CD14-positive monocyte (primary cell): Measurements from ENCODE around the gene ATAD2B. TPM values are rescaled to one million over a fixed set of nuclear protein-coding genes. Genes with fewer than 3 reads are reported as not detected.

Source experiments
- DNase-seq, 3 donors: peaks; one replicate each; pipeline ENCODE4 v3.0.0-alpha.2; 2011 to 2022
- H2AFZ ChIP-seq: 2 replicates; pipeline ENCODE4 v1.6.0; 2012; ENCODE audit warnings: mild to moderate bottlenecking, low read depth, low read length, inconsistent platforms; ENCODE audit not compliant: insufficient read depth, poor library complexity, severe bottlenecking
- H3K27ac ChIP-seq, 2 donors: 1 replicate in 1 of 2; 2 replicates in 1 of 2; pipeline ENCODE4 v1.5.1; 2012 to 2013; ENCODE audit warnings: low read length in 2 of 2, control low read depth in 1 of 2, inconsistent platforms in 1 of 2, low read depth in 1 of 2, mild to moderate bottlenecking in 1 of 2
- H3K27me3 ChIP-seq, 2 donors: one replicate each; pipeline versions ENCODE4 v1.6.0 to v1.6.1; 2011 to 2013; ENCODE audit warnings: low read length in 2 of 2; ENCODE audit not compliant: control insufficient read depth in 2 of 2, insufficient read depth in 2 of 2
- H3K36me3 ChIP-seq, 2 donors: replicated peaks in 1 of 2; 1 replicate in 1 of 2; 2 replicates in 1 of 2; pipeline versions ENCODE4 v1.5.1 to v1.6.1; 2012 to 2013; ENCODE audit warnings: low read length in 2 of 2, control low read depth in 1 of 2, inconsistent platforms in 1 of 2, mild to moderate bottlenecking in 1 of 2; ENCODE audit not compliant: insufficient read depth in 2 of 2, control insufficient read depth in 1 of 2
- H3K4me1 ChIP-seq, 2 donors: 1 replicate in 1 of 2; 2 replicates in 1 of 2; pipeline versions ENCODE4 v1.5.1 to v1.6.1; 2012 to 2013; ENCODE audit warnings: low read length in 2 of 2, control low read depth in 1 of 2, inconsistent platforms in 1 of 2, mild to moderate bottlenecking in 1 of 2, moderate library complexity in 1 of 2; ENCODE audit not compliant: insufficient read depth in 2 of 2, control insufficient read depth in 1 of 2
- H3K4me2 ChIP-seq: replicated peaks from 2 replicates; pipeline ENCODE3; 2012; ENCODE audit warnings: low read length, moderate library complexity, mild to moderate bottlenecking; ENCODE audit not compliant: poor library complexity, severe bottlenecking; ENCODE audit errors: extremely low read depth
- H3K4me3 ChIP-seq, 3 experiments: fragments of 200-600 bp in 1 of 3; sonication (generic) in 1 of 3; replicated peaks in 1 of 3; 1 replicate in 2 of 3; 2 replicates in 1 of 3; pipeline ENCODE4 v1.5.1; 2011 to 2013; ENCODE audit warnings: low read length in 3 of 3, mild to moderate bottlenecking in 3 of 3, control low read depth in 2 of 3, low read depth in 2 of 3, inconsistent platforms in 1 of 3, moderate library complexity in 1 of 3
- H3K79me2 ChIP-seq: 2 replicates; pipeline ENCODE4 v1.6.0; 2012; ENCODE audit warnings: mild to moderate bottlenecking, control low read depth, inconsistent platforms, low read length, moderate library complexity; ENCODE audit not compliant: insufficient read depth
- H3K9ac ChIP-seq: 2 replicates; pipeline ENCODE4 v1.6.0; 2017; ENCODE audit warnings: low read length, mild to moderate bottlenecking; ENCODE audit not compliant: insufficient read depth, poor library complexity, severe bottlenecking
- H3K9me3 ChIP-seq, 2 donors: replicated peaks in 1 of 2; 1 replicate in 1 of 2; 2 replicates in 1 of 2; pipeline versions ENCODE4 v1.5.1 to v1.6.1; 2012 to 2013; ENCODE audit warnings: low read length in 2 of 2, control low read depth in 1 of 2; ENCODE audit not compliant: control insufficient read depth in 1 of 2, insufficient read depth in 1 of 2
- H4K20me1 ChIP-seq: 2 replicates; pipeline ENCODE4 v1.6.0; 2012; ENCODE audit warnings: mild to moderate bottlenecking, low read length, control low read depth, moderate library complexity; ENCODE audit not compliant: insufficient read depth
- H3K27ac Mint-ChIP-seq, 7 donors: one replicate each; pipeline ENCODE4 v1.8.0; 2020; ENCODE audit warnings: mild to moderate bottlenecking in 7 of 7, mixed read lengths in 7 of 7, moderate library complexity in 6 of 7, inconsistent platforms in 2 of 7
- H3K27me3 Mint-ChIP-seq, 3 donors: one replicate each; pipeline ENCODE4 v1.8.0; 2021 to 2022; ENCODE audit warnings: low read depth in 3 of 3, mild to moderate bottlenecking in 3 of 3, mixed read lengths in 3 of 3, moderate library complexity in 3 of 3, inconsistent platforms in 1 of 3
- H3K36me3 Mint-ChIP-seq, 2 donors: one replicate each; pipeline ENCODE4 v1.8.0; 2020; ENCODE audit warnings: mixed read lengths in 2 of 2, inconsistent platforms in 1 of 2, mild to moderate bottlenecking in 1 of 2
- H3K4me1 Mint-ChIP-seq: one replicate; pipeline ENCODE4 v1.8.0; 2020; ENCODE audit warnings: mild to moderate bottlenecking, mixed read lengths
- H3K4me3 Mint-ChIP-seq, 2 donors: one replicate each; pipeline ENCODE4 v1.8.0; 2020; ENCODE audit warnings: mild to moderate bottlenecking in 2 of 2, mixed read lengths in 2 of 2, moderate library complexity in 1 of 2
- H3K9me3 Mint-ChIP-seq, 7 donors: one replicate each; pipeline ENCODE4 v1.8.0; 2020 to 2022; ENCODE audit warnings: mixed read lengths in 7 of 7, mild to moderate bottlenecking in 6 of 7, moderate library complexity in 6 of 7, inconsistent platforms in 2 of 7
- WGBS: methylation state at CpG from one replicate; pipeline ENCODE4 v1.1.5; 2013; ENCODE audit warnings: missing lambda C conversion rate; ENCODE audit not compliant: insufficient coverage; 5-methylcytosine and 5-hydroxymethylcytosine counted together
- intact Hi-C, 2 donors: fragments of 100-400 bp; cut with micrococcal nuclease; formaldehyde crosslinking; loops; one replicate each; pipeline versions ENCODE4 v1.15.0 to v1.15.1; 2023
- polyA plus RNA-seq, 3 donors: library from polyadenylated mRNA; depleted of rRNA in 1 of 3; unstranded in 2 of 3; stranded (reverse) in 1 of 3; fragments of 300-500 nt in 2 of 3; fragments of >200 nt in 1 of 3; fragmentation: Illumina TruSeq in 2 of 3; gene quantifications; 1 replicate in 2 of 3; 2 replicates in 1 of 3; pipeline ENCODE4 v1.2.3, GENCODE V29; 2012 to 2021
- TF ChIP-seq, protein P1 (sequence below): fragments of 200-600 bp; IDR thresholded peaks from one replicate; pipeline ENCODE4 v1.8.0; 2022; ENCODE audit warnings: antibody characterized with exemption, mild to moderate bottlenecking

The ATAD2B gene
- polyA plus RNA-seq, 3 donors = 4.9 to 12.1 (median 7.2) TPM

- peaks cover 54 to 66% of the 10 kb centered on the region in 2 donors for H3K36me3 Mint-ChIP-seq
- WGBS = no CpG with 5 or more reads among the region's 4 CpGs
- no peaks in the 10 kb centered on the region for H3K9me3 Mint-ChIP-seq
- Histone ChIP-seq H3K79me2 (no peaks in the 10 kb centered on the region), H4K20me1 (peaks cover 8% of the 10 kb centered on the region), H3K27me3 (no peaks in the 10 kb centered on the region), H3K4me1 (peaks cover 4 to 9% of the 10 kb centered on the region in 2 donors), H3K9ac (no peak overlapping the region), H3K9me3 (no peaks in the 10 kb centered on the region), H3K4me2 (no peak overlapping the region), H3K36me3 (peaks cover 32 to 80% of the 10 kb centered on the region in 2 donors), H3K4me3 (no peak overlapping the region), H2AFZ (no peak overlapping the region), H3K27ac (no peak overlapping the region)
- H3K27me3 Mint-ChIP-seq = no peaks in the 10 kb centered on the region
- H3K4me1 Mint-ChIP-seq = peaks cover 13% of the 10 kb centered on the region
- H3K27ac Mint-ChIP-seq = no peak overlapping the region
- TF ChIP-seq, protein P1, sequence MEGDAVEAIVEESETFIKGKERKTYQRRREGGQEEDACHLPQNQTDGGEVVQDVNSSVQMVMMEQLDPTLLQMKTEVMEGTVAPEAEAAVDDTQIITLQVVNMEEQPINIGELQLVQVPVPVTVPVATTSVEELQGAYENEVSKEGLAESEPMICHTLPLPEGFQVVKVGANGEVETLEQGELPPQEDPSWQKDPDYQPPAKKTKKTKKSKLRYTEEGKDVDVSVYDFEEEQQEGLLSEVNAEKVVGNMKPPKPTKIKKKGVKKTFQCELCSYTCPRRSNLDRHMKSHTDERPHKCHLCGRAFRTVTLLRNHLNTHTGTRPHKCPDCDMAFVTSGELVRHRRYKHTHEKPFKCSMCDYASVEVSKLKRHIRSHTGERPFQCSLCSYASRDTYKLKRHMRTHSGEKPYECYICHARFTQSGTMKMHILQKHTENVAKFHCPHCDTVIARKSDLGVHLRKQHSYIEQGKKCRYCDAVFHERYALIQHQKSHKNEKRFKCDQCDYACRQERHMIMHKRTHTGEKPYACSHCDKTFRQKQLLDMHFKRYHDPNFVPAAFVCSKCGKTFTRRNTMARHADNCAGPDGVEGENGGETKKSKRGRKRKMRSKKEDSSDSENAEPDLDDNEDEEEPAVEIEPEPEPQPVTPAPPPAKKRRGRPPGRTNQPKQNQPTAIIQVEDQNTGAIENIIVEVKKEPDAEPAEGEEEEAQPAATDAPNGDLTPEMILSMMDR = no peak
- intact Hi-C loops = no loop called here
- H3K4me3 Mint-ChIP-seq = no peak overlapping the region
- no peak for DNase-seq
These were observed 166.2 kb downstream of the ATAD2B start for GRCh38 chr2:23760736-23761135.

DNA sequence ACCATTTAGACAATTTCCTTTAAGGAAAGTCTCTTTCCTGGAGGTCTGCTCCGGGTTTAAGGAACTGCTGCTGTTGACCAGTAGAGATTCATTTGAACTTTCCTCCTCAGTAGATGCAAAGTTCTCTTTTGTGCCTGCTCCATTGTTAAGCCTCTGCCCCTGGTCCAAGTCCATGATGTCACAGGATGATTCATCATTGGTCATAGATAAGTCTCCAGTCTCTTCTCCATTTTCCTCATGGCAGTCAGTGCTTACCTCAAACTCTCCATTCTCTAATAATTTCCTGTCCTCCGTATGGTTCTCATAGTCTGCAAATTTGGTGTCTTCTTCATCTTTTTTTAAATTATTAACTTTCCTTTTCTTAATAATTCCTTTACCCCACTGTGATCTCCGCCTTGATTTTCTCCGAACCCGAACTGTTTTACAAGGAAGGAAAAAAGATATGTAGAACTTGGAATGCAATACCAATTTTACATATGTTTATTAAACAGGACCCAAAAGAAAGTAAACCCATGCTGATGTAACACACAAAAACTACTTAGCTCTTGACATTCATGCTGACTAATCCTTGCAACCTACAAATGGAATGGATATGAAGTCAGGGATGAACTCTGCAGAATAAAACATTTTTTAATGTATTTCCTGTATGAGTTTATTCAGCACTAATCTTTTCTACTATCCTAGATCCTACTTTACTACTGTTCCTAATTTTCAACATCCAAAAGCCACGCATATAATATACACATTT, 169.1 kb downstream of the ATAD2B start:
- no peaks in the 10 kb centered on the region for H3K27me3 Mint-ChIP-seq
- Histone ChIP-seq H3K9ac (no peak overlapping the region), H3K4me2 (no peak overlapping the region)

More for the DNA sequence above, 169.1 kb downstream of the ATAD2B start:
- H3K36me3 ChIP-seq = peaks cover 44 to 86% of the 10 kb centered on the region in 2 donors
- peaks cover 13% of the 10 kb centered on the region for H3K4me1 Mint-ChIP-seq
- peak overlapping the region in 1 of 2 donors; percentile 10 for H3K27ac ChIP-seq
- peaks cover 8% of the 10 kb centered on the region for H4K20me1 ChIP-seq
- DNase-seq = peak; percentile 39 to 79 (median 52)
- H3K9me3 Mint-ChIP-seq = no peaks in the 10 kb centered on the region
- H3K27me3 ChIP-seq = no peaks in the 10 kb centered on the region
- H3K36me3 Mint-ChIP-seq = peaks cover 60 to 72% of the 10 kb centered on the region in 2 donors
- TF ChIP-seq, protein P1 = no peak
- no peak overlapping the region for H3K4me3 ChIP-seq
- WGBS = 50% methylated on average over 2 of the region's 6 CpGs
- no peak overlapping the region for H3K4me3 Mint-ChIP-seq
- peaks cover 4 to 9% of the 10 kb centered on the region in 2 donors for H3K4me1 ChIP-seq
- peak overlapping the region in 6 of 7 donors; percentile 32 to 80 (median 70) for H3K27ac Mint-ChIP-seq
- no peaks in the 10 kb centered on the region for H3K9me3 ChIP-seq
- no peak overlapping the region for H2AFZ ChIP-seq
- no peaks in the 10 kb centered on the region for H3K79me2 ChIP-seq
- intact Hi-C loops = no loop called here
